Choroid plexus epithelial cell (primary cell): Measurements from ENCODE around the gene HGS.
A peak's percentile ranks its signal among the peaks of the same experiment; 100 is the strongest.

Experiments
- DNase-seq: peaks from one replicate; pipeline ENCODE4 v3.0.0-alpha.2; 2010; ENCODE audit warnings: low read depth
- H3K4me3 ChIP-seq: 2 replicates; pipeline ENCODE4 v1.5.1; 2011; ENCODE audit warnings: low read depth, mild to moderate bottlenecking, control low read depth, low read length, moderate library complexity
- CTCF ChIP-seq: conservative IDR thresholded peaks from 2 replicates; pipeline ENCODE4 v1.5.1; 2011; ENCODE audit warnings: low read depth, mild to moderate bottlenecking, control low read depth, inconsistent platforms, low read length, moderate library complexity

The HGS gene, protein sequence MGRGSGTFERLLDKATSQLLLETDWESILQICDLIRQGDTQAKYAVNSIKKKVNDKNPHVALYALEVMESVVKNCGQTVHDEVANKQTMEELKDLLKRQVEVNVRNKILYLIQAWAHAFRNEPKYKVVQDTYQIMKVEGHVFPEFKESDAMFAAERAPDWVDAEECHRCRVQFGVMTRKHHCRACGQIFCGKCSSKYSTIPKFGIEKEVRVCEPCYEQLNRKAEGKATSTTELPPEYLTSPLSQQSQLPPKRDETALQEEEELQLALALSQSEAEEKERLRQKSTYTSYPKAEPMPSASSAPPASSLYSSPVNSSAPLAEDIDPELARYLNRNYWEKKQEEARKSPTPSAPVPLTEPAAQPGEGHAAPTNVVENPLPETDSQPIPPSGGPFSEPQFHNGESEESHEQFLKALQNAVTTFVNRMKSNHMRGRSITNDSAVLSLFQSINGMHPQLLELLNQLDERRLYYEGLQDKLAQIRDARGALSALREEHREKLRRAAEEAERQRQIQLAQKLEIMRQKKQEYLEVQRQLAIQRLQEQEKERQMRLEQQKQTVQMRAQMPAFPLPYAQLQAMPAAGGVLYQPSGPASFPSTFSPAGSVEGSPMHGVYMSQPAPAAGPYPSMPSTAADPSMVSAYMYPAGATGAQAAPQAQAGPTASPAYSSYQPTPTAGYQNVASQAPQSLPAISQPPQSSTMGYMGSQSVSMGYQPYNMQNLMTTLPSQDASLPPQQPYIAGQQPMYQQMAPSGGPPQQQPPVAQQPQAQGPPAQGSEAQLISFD

GRCh38 chr17:81683584-81684441, at the start of gene HGS, which contains the start of gene ARL16:
Gene HGS, plus strand, starts transcription at chr17:81684011. Its CDS starts 56 bp downstream, at chr17:81684067.
Gene ARL16, minus strand, starts transcription at chr17:81683797. Its CDS starts 44 bp downstream, at chr17:81683753.
- peak within 1 kb of the TSS; percentile 76 for H3K4me3 ChIP-seq
- DNase-seq, result peak; percentile 99
- no peak for TF ChIP-seq CTCF

GRCh38 chr17:81635431-81635830, 48.4 kb upstream of the HGS start:
- H3K4me3 ChIP-seq, result peak overlapping the region; percentile 14
- no peak for TF ChIP-seq CTCF

DNA sequence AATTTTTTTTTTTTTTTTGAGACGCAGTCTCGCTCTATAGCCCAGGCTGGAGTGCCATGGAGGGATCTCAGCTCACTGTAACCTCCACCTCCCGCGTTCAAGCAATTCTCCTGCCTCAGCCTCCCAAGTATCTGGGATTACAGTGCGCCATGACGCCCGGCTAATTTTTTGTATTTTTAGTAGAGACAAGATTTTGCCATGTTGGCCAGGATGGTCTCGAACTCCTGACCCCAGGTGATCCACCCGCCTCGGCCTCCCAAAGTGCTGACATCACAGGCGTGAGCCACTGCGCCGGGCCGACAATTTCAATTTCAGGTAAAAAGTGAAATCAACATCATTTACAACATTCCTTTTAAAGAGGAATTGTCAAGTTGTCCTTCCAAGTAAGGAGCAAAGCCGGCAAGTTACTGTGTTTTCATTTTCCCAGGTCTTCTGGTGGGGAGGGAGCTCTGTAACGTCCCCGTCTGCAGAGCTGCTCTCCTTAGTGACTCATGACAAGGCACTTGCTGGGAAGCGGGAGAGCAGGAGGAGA, 47.8 kb upstream of the HGS start:
- peak; percentile 64 for DNase-seq
- peak overlapping the region; percentile 84 for H3K4me3 ChIP-seq
- no peak for TF ChIP-seq CTCF

More at GRCh38 chr17:81635431-81635830, 48.4 kb upstream of the HGS start:
- DNase-seq, result no peak

- DNase-seq, result peak; percentile 87
- no peak for TF ChIP-seq CTCF
These were observed 47.1 kb upstream of the HGS start, which contains the start of the genes NPLOC4 and TSPAN10 for GRCh38 chr17:81636505-81637288. Gene NPLOC4, minus strand, starts transcription at chr17:81637112. Its CDS starts 182 bp downstream, at chr17:81636930. Gene TSPAN10, plus strand, starts transcription at chr17:81637196. Its CDS starts 5,217 bp downstream, at chr17:81642413.

GRCh38 chr17:81638683-81639082, 45.1 kb upstream of the HGS start:
- TF ChIP-seq CTCF, result no peak

More at GRCh38 chr17:81636505-81637288, 47.1 kb upstream of the HGS start, which contains the start of the genes NPLOC4 and TSPAN10:
- H3K4me3 ChIP-seq, result peak within 1 kb of the TSS; percentile 84

More at GRCh38 chr17:81638683-81639082, 45.1 kb upstream of the HGS start:
- DNase-seq, result no peak
- no peak overlapping the region for H3K4me3 ChIP-seq
